Fibroblast of skin of left quadriceps (primary cell): ENCODE measurements around the gene KATNB1.
"Not testable (repeated sequence)": the region's sequence is repeated elsewhere in the genome, so short reads cannot be mapped to it uniquely, and the experiment has no call there.

Source experiments
- DNase-seq, 2 experiments: peaks; one replicate each; pipeline ENCODE4 v3.0.0-alpha.2; 2013; ENCODE audit warnings: low read depth in 2 of 2

KATNB1 gene

DNA sequence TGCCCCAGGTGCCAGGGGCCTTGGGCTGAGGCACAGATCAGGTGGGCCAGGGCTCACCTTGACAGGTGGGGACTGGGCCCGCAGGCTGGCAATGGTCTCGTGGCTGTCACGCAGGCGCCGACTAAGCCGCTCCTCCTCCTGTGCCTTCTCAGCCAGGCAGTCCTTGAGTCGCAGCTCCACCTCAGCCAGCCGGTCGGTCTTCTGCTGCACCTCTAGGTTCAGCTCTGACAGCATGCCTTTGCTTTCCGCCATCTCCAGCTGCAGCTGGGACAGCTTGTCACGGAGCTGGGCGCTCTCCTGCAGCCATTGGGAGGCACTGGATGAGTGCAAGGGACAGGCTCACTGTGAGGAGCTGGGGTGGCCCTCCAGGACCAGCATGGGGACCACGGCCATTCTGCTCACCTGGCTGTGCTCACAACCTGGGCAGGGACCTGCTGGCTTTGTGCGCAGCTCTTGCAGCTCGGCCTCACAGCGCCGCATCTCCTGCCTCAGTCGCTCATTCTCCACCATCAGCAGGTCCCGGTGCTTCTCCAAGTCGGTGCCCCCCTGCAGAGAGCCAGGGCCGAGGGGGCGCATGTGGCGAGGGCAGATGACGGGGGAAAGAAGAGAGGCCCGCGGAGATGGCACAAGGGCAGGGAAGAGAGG is 35.7 kb downstream of the KATNB1 start:
- DNase-seq = no peak

DNA sequence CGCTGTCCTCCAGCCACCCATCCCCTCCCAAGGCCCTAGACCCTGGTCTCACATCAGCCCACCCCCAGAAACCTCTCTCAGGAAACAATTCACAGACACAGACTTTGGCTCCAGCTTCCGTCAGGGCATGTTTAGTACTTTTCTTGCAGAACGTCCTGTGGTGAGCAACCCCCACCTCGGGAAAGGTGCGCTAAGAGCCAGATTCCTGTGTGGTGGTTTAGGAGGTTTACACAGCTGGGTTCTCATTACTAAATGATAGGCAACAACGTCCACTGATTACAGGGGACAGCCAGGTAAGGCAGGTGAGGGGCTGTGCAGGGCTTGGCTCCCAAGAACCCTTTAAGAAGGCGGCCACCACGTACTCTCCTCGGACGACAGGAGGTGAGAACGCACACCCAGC is 37.4 kb downstream of the KATNB1 start:
- DNase-seq = no peak

DNA sequence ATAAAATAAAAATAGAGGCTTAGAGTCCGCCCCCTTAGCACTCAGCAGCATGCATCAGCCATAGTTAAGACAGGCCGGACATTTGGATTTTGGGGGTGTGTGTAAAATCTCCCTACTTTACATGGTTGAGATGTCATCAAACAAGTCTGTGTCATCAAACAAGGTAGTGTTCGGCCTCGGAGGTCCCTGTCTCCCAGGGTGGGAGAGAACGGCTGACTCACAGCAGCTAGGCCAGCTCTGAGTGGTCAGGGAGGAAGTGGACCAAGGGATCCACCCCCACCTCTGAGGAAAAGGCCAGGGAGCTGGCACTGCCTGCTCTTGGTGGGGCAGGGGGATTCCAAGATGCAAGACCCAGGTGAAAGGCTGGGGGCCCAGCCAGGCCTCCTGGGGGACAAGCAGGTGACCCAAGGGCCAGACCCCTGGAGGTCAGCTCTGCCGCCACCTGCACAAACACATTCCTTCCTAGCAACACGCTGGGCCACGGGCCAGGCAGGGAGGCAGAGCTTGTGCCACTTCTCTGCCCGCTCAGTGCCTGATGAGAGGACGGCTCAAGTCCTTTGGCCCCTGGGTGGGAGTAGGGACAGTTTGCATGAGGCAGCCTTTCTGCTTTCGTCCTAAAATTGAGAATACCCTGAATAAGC is 38.2 kb downstream of the KATNB1 start:
- DNase-seq = no peak

DNA sequence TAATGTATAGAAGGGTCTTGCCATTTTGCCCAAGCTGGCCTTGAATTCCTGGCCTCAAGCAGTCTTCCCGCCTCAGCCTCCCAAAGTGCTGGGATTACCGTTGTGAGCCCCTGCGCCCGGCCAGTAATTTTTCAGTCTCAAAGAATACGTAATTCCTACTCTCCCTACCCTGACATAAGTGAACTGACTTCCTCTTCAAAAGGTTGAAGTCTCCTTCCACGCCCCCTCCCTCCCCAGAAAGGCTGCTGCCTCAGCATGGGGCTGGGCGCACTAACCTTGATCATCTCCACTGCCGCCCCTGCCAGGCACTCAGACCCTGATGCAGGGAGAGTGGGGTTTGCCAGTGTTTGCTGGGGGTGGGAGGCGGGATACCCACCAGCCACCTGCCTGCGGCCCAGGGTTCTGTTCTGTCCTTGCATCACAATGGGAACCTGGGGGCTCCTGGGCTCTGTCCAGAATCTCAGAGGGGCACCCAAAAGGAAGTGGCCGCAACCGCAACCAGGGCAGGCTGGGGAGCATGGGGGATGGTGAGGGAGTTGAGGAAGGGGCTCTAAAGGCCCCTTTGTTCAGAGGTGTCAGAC is 39.2 kb downstream of the KATNB1 start:
- DNase-seq = no peak

DNA sequence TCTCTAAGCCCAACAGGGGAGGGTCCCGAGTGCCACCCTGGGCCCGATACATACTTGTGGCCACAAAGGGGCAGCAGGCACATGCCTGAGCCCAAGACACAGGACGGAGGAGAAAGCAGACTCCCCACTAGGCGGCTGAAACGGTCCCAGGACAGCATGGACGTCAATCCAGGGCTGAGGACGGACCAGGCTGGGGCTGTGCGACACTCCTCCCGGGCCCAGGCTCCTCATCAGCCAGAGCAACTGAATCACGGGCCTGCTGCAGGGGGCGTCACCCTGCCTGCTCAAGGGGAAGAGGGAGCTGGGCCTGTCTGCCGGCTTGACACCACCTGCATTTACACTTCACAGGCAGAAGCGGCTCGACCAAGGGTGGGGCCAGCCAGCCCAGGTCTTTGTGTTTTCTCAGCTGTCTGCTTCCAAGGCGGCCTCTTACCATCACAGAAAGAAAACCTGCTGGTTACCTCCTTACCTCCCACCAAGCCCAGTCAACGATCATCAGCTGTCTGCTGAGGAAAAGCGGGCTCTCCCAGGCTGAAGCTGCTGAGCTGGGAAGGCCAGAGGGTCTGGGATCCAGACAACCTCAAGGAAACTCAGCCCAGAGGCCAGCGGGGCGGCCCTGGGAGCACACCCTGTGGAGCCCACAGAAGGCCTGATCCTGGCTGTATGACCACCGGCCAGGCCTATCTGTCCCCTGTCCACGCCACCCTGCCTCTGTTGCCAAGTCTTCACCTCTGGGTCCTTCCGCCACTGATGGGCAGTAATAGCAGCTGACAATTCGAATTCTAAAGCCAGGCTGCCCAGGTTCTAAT is 40.3 kb downstream of the KATNB1 start:
- DNase-seq = no peak

DNA sequence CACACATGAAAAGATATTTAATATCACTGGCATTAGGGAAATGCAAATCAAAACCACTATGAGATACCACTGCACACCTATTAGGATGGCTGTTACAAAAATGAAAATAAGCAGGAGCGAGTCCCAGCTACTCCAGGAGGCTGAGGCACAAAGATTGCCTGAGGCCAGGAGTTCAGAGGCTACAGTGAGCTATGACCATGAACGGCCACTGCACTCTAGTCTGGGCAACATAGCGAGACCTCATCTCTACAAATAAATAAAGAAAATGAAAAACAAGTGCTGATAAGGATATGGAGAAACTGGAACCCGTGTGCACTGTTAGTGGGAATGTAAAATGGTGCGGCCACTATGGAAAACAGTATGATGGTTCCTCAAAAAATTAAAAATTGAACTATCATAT is 43.1 kb downstream of the KATNB1 start:
- DNase-seq = no peak

DNA sequence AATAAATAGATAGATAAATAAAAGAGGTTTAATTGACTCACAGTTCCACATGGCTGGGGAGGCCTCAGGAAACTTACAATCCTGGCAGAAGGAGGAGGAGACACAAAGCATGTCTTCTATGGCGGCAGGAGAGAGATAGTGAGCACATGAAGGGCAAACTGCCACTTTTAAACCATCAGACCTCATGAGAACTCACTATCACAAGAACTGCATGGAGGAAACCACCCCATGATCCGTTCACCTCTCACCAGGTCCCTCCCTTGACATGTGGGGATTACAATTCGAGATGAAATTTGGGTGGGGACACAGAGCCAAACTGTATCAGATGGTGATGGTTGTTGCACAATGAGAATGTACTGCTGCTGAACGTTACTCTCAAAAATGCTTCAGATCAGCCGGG is 44.3 kb downstream of the KATNB1 start:
- not testable (repeated sequence) for DNase-seq

DNA sequence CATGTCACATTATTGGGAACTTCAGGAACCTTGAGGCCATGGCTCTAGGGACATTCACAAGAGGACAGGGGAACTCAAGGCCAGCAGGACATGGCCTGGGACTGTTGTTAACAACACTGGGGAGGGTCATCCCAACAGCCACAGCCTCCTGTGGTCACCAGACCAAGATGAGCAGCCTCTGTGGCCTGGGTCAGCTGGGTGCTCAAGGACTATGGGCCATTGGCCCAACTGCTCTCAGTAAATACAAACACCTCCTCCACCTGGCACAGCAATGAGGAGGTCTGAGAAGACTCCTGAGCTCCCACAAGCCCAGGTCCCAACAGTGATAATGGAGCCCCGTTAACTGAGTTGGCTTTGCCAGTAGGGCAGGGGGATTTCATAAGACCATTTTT is 45.8 kb downstream of the KATNB1 start:
- no peak for DNase-seq

DNA sequence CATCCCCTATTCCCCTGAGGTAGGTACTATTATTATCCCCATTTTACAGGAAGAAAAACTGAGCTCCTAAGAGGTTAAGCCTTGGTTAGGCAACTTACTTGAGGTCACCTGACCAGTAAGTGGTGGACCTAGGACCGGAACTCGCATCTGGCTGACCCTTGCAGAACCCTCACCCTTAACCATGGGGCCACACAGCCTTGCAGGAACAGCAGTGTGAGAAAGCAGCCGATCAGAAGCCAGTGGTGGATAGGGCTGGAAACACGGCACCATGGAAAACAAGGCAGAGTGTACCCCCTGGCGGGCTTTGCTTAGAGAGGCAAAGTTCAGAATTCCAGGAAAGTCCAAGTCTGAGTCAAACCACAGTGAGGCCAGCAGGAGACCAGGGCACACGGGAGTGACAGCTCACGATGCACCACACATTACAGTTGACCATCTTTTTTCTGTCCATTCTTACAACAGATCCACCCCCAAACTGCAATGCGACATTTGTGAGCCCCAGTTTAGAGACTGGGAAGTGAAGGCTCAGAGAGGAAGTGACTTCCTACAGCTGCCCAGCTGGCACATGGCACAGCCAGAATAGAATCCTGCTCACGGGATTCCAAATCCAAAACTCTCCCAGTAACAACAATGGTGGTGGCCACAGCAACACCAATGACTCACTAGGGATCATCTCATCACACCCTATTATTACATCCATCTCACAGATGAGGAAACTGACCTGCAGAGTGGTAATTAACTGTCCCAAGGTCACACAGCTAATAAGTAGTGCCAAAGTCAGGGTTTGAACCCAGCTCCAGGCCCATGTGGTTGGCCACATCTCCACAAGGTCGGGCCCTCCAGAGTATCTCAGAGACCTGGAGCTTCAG is 46.4 kb downstream of the KATNB1 start:
- no peak for DNase-seq

DNA sequence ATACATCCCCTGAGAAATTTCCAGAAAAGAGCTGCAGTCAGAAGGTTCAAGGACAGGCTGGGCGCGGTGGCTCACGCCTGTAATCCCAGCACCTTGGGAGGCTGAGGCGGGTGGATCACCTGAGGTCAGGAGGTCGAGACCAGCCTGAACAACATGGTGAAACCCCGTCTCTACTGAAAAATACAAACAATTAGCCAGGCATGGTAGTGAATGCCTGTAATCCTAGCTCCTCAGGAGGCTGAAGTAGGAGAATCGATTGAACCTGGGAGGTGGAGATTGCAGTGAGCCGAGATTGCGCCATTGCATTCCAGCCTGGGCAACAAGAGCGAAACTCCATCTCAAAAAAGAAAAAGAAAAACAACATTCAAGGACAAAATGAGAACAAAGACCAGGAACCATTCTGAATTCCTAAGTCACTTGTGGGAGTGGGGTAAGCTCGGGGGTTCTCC is 47.1 kb downstream of the KATNB1 start:
- not testable (repeated sequence) for DNase-seq

DNA sequence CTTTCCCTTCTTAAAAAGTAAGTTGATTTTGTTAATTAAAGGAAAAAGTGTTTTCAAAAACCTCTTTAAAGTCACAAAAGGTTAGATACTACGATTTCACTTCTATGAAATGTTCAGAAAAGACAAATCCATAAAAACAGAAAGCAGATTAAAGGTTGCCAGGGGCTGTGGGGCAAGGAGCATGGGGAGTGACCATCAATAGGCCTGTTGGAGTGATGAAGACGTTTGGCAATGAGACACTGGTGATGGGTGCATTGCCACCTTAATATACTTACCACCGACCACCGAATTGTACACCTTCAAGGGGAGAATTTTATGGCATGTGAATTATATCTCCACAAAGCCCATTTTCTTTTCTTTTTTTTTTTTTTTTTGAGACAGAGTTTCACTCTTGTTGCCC is 47.5 kb downstream of the KATNB1 start:
- no peak for DNase-seq

DNA sequence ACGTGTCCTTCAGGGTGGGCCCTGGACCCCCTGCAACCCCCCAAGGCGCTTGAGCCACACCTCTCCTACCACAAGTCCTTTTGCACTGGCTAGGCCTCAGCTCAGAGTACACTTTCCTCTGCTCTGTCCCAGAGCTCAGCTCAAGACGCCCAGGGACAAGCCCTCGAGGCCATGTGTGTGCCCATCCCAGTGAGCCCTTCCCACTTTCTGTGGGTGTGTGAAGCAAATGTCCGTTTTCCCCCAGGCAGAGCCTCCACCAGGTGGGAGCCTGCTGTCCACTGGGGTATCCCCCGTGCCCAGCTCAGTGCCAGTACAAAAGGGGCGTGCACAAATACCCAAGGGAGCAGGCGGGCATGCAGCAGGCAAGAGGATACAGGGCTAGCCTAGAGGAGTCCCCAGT is 48.3 kb downstream of the KATNB1 start:
- no peak for DNase-seq

DNA sequence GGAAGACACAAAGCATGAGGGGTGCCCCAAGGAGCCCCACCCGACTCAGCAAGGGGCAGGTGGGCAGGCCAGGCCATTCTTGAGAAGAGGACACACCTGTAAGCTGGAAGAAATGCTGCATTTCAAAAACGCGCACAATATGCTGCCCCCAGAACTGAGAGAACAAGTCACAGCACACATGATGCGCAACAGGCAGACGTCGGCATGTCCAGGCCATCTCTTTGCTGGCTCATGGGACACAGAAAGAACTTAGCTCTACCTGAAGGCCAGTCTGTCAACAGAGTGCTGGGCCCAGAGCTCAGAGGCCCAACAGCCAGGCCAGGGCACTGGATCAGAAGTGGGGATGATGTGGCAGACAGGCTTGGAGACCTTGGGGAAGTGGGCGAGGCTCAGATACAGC is 48.8 kb downstream of the KATNB1 start:
- DNase-seq = no peak

DNA sequence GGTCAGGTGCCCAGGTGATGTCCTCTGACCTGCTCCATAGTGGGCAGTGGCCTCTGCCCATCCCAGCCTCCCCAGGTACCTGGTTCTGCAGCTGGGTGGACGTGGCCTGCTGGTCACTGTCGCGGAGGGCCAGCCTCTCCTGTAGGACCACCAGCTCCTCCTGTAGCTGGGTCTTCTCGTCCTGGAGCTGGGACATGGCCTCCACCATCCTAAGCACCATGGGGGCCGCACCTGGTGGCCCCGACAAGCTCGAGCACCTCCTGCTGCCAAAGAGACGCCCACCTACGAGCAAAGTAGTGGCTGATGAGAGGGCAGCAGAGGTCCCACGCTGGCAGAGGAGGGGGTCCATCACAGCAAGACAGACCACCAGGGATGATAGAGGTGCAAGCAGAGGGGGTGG is 49.8 kb downstream of the KATNB1 start:
- DNase-seq = no peak

DNA sequence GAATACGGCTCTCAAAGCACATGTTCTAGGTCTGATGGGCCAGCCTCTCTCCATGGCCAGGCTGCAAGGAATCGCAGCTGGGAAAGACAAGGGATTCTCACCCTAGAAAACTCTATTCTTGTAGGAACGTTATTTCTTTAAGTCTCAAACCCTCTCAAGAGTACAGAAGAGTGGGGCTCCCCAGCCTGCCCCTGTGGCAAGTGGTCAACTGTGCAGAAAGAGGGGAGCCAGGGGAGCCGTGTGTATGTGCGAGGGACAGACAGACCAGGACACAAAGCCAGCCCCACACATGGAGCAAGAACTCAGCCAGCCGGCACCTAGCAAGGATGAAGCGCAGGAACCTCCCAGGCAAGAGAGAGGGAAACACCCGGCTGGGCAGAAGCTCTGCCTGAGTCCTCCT is 50.4 kb downstream of the KATNB1 start:
- DNase-seq = no peak

DNA sequence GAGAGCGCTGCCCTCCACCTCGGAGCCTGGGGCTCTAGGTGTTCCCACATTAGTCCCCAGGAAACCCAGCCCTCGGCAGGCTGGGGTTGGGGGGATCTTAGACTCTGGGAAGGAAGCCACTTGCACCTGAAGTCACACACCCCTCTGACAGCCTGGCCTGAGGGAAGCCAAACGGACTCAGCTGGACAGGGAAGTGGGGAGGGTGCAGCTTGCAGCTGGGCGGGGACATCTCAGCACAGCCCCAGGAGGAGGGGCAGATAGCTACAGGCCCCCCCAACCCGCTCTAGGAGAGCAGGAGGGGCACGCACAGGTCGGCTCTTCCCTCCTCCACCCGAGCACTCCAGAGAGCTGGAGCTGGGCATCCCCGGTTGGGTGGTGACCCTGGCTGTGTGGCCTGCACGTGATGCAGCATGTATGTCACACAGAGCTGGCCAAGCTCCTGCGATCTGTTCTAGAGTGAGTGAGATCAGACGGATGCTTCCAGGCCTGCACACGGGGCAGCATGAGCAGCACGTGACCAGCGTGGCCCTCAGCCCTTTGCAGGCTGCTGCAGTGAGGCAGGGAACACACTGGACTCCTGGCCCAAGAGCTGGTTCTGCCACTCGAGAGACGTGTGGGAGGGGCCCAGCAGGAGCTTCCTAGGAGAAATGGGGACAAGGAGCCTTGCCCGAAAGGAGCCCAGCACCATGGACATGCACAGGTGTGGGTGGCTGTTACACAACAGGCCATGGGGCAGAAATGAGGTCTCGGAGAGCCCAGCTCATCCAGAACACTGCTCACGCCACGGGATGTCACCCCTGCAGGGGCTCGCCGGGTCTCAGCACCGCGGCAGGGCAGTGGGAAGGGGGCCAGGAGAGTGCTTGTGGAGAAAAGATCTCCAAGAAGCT is 51.3 kb downstream of the KATNB1 start:
- DNase-seq = no peak

DNA sequence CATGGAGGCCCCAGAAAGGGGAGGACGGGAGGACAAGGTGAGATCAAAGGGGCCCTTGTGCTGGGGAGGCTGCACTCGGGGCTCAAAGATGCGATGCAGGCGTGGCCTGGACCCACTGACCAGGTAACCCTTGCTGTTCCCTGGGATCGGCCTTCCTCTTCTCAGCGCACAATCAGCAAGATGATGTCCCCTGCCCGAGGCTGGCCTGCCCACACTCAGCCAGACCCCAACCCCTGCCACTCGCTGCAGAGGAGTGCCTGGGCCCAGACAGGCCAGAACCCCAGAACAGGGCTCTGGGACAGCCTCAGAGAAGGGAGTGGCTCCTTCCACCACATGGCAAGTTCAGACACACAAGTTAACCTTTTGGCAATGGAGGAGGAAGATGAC is 51.9 kb downstream of the KATNB1 start:
- no peak for DNase-seq

DNA sequence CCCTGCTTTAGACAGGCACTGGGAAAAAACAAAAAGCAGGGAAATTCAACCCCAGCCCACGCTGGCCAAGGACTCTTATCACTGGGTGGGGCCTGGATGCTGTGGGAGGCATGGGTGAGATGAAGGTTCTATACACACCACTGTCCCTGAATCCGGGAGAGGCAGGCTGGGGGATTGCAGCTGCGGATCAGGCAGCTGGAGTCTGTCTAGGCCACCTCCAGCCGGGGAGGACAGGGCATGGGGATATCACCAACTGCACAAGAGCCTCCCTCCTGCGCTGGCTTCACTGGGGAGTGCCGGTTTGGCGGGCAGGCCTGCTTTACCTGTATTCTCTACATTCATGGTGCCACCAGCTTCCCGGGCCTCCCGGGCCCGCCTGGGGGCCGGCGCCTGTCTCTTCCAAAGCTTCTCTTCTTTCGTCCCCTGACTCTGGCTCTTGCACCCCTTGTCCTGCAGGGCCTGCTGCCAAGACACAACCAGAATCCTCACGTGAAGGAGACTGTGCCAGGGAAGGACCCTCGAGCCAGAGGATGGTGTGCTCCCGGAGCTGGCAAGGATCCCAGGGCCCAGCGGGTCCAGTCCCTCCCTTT is 52.8 kb downstream of the KATNB1 start:
- DNase-seq = no peak

DNA sequence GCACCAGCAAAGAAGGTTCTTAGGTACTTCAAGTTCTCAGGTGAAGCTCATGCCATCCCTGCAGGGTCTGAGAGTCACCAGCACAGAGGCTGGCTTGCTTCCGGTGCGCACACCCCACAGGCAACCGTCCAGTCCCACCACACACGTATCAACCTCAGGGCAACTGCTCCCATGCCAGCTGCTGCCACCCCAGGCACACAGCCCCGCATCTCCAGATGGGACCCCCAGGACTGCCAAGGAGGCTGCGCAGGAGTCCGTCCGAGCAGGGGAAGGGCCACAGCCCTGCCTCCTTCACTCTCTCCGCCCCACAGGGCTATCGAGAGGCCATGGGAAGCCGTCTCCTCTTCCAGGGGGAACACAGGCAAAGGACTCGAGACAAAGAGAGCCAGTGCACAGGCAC is 53.4 kb downstream of the KATNB1 start:
- no peak for DNase-seq

DNA sequence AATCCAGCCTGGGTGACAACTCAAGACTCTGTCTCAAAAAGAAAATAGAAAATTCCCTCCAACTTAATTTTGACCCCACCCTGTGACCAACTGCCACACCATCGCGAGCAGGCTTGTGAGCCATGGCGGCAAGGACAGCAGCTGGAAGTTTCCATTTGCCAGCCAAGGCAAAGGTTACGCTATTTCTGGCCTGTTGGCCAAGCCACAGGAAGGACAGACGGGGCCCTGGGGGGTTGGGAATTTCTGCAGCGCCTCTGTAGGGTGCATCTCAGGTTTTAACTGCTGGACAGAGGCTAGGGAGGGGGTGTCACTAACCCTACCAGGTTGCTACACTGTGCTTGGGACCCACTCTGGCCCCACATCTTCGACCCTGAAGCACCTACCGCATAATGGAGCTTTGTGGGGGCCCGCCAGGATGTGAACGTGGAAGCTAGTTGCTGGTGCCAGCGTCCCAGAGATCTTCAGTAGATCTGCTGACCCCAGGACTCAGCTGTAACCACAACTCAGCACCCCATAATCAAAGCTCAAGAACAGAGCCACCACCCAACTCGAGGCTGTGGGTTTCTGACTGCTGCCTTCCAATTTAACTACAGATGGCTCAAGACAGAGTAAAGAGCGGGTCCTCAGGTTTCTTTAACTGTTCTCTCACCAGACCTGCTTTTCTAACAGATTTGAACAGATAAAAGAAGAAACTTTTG is 55.8 kb downstream of the KATNB1 start:
- DNase-seq = no peak
